SK-MEL-5 (cell line): ENCODE results near the gene MYO7A. TPM values are rescaled to one million over a fixed set of nuclear protein-coding genes. Genes with fewer than 3 reads are reported as not detected.

Experiments
- DNase-seq: peaks from one replicate; pipeline ENCODE4 v3.0.0-alpha.2; 2016; ENCODE audit warnings: low read depth, low spot score
- in situ Hi-C: cut with HindIII; loops from 2 replicates; pipeline ENCODE4 v1.10.0; 2016; ENCODE audit warnings: low sequenced_read_pairs, high pct_unique_total_duplicates, low pct_unique_long_range_greater_than_20kb
- total RNA-seq: library from RNA; depleted of rRNA; stranded (reverse); fragments of >200 nt; shearing (Covaris generic); gene quantifications from 2 replicates; pipeline ENCODE4 v1.2.3, GENCODE V29; 2014

Gene MYO7A
- total RNA-seq, 1 experiment from 2014 or later: 0.48 TPM

- no peak for DNase-seq
These were observed 21.7 kb upstream of the MYO7A start for GRCh38 chr11:77106321-77106720.

GRCh38 chr11:77106759-77107158 is 21.3 kb upstream of the MYO7A start:
- in situ Hi-C loops: no loop called here
- no peak for DNase-seq

More at GRCh38 chr11:77106321-77106720, 21.7 kb upstream of the MYO7A start:
- in situ Hi-C loops: no loop called here

DNA sequence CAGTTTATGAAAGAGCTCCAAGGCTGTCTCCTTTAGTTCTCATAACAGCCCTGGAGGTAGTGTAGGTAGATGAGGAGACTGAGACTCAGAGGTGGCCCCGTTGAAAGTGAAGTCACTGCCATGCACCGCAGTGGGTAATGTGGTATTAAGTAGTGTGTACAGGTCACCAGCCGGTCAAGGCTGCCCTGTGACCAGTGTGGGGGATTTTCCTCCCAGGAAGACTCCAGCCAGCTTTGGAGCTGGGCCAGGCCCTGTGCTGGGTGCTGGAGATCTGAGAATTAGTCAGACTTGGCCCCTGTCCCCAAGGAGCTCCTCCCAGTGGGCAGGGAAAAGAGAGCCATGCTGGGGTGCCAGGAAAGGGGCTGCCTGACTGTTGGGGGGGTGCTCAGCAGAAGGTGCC is 20.1 kb upstream of the MYO7A start:
- no peak for DNase-seq
- in situ Hi-C loops: no loop called here

- in situ Hi-C loops: no loop called here
- DNase-seq: no peak
These were observed 19.6 kb upstream of the MYO7A start for GRCh38 chr11:77108436-77108835.

GRCh38 chr11:77109236-77110019 is 18.6 kb upstream of the MYO7A start:
- in situ Hi-C loops: no loop called here
- DNase-seq: no peak

DNA sequence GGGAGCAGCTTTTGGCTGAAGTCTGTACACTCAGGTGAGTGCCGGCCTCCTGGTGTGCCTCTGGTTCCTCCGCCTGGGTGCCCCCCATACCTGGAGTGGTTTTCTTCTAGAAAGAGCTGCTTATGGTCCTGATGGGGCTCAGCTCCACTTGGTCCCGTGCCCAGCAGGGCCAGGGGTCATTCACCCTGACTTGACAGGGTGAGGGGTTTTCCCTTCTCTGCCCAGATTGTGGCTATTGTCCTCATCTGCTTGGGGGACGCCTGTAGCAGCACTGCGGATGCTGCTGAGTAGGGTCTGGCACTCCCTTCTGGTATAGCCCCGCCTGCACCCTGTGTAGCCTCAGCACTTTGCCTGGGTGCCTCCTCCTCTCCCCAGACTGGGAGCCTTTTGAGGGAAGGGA is 17.2 kb upstream of the MYO7A start:
- in situ Hi-C loops: no loop called here
- no peak for DNase-seq

- in situ Hi-C loops: no loop called here
- DNase-seq: no peak
These were observed 16.8 kb upstream of the MYO7A start for GRCh38 chr11:77111277-77111676.

GRCh38 chr11:77111946-77112345 is 16.1 kb upstream of the MYO7A start:
- no peak for DNase-seq
- in situ Hi-C loops: no loop called here

DNA sequence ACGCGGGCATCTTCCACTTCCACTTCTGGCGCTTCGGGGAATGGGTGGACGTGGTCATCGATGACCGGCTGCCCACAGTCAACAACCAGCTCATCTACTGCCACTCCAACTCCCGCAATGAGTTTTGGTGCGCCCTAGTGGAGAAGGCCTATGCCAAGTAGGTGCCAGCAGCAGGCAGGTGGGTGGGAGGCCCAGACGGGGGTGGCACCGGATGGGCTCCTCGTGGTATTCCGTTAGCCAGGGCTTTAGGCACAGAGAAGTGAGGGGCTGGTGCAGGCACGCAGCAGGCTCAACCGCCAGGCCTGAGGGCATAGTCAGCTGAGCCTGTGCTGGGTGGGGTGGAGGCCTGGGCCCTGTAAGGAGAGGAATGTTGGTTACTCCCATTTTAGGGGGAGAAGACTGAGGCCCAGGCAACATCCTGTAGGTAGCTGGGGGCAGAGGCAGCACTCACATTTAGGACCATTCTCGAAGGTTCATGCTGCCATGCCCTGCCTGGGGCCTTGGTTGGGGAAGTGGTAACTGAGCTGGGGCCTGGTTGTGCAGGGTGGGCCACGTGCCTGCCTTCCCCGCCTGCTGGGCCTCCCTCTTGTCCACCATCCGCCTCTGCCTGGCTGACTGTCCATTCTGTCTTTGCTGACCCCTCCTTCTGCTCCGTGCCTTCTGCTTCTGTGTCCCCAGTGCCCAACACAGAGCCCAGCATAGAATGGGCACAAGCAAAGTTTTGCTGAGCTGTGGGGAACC is 15.2 kb upstream of the MYO7A start:
- no peak for DNase-seq
- in situ Hi-C loops: no loop called here

DNA sequence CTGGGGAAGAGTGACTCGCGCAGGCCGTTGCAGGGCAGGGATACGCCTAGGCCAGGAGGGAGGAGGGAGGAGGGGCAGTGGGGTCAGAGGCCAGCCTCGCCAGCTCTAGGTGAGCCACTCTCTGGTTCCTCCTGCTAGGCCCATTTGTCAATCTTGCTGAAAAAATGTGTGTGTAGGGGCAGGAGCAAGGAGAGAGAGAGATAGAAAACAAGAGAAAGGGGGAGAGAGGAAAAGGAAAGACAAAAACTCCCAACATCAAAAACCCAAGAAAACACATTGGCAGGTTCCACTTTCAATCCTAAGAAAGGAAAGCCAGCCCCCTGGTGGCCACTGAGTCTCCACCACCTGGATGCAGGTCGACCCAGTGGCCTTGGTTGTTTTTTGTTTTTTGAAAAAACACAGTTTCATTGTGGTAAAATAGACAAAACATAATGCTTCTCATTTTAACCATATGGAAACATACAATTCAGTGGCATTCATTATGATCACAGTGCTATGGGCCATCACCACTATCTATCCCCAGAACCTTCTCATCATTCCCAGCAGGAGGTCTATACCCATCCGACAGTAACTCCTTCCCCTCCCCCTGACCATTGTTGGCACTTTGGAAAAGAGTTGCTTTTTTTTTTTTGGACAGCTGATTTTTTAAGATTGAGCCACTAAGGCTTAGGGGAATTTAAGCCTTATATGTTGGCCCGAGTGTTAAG is 14.5 kb upstream of the MYO7A start:
- peak; percentile 39 for DNase-seq
- in situ Hi-C loops: no loop called here

GRCh38 chr11:77114089-77114463 is 14.0 kb upstream of the MYO7A start:
- in situ Hi-C loops: no loop called here
- DNase-seq: no peak

DNA sequence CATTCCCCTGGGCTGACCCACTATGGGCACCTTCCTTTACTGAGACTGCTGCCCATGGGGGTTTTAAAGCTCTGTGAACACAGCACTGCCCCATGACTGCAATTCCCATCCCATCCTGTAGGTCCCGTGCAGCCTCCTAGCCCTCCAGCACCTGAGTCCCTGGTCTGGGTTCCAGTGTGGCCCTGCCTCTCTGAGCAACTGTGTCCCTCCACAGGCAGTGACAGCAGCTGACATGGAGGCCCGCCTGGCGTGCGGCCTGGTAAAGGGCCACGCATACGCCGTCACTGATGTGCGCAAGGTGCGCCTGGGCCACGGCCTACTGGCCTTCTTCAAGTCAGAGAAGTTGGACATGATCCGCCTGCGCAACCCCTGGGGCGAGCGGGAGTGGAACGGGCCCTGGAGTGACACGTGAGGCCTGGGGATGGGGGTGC is 12.8 kb upstream of the MYO7A start:
- peak; percentile 17 for DNase-seq
- in situ Hi-C loops: no loop called here

- in situ Hi-C loops: no loop called here
- DNase-seq: no peak
These were observed 12.1 kb upstream of the MYO7A start for GRCh38 chr11:77115956-77116355.

GRCh38 chr11:77117492-77117891 is 10.6 kb upstream of the MYO7A start:
- in situ Hi-C loops: no loop called here
- no peak for DNase-seq

GRCh38 chr11:77118086-77118485 is 10.0 kb upstream of the MYO7A start:
- DNase-seq: no peak
- in situ Hi-C loops: no loop called here

DNA sequence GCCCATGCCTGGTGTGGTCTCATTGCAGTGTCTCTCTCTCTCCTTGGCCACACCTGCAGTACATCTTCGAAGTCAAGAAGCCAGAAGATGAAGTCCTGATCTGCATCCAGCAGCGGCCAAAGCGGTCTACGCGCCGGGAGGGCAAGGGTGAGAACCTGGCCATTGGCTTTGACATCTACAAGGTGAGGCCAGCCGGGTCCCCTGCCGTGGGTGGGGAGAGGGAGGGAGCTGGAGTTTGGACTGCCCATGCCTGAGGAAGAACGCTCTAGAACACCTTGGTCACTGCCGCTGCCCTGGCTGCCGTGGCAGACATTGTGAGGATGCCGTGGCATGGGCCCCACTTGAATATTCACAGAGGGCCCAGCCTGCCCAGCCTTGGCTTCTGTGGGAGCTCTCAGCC is 9.1 kb upstream of the MYO7A start:
- in situ Hi-C loops: no loop called here
- no peak for DNase-seq

GRCh38 chr11:77119531-77119936 is 8.5 kb upstream of the MYO7A start:
- DNase-seq: no peak
- in situ Hi-C loops: no loop called here

- no peak for DNase-seq
- in situ Hi-C loops: no loop called here
These were observed 7.5 kb upstream of the MYO7A start for GRCh38 chr11:77120571-77120970.
